NCI-H345 treated with DMSO at 0.1 percent for 48 hours (cell line): Measurements from ENCODE around the gene GMDS.

ENCODE experiments used
- DNase-seq: peaks from one replicate; lab custom pipeline; 2025; ENCODE audit not compliant: unreplicated experiment; lab: John Stamatoyannopoulos, UW

GMDS gene

DNA sequence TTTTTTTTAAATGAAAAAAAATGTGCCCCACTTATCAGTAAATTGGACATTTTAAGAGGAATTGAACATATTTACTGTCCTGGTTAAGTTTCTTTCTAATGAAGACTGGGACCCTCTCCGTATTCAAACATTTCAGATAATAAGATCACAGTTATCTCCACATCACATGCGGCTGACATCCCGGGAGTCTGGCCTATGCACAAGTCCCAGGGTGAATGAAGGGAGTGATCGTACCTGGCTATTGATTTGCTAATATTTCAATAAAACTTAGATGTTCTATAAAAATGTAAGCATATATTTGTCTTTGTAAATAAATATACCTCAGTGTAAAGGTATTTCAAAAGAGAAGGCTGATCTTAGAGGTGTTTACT, 577.6 kb downstream of the GMDS start:
- DNase-seq: no peak

DNA sequence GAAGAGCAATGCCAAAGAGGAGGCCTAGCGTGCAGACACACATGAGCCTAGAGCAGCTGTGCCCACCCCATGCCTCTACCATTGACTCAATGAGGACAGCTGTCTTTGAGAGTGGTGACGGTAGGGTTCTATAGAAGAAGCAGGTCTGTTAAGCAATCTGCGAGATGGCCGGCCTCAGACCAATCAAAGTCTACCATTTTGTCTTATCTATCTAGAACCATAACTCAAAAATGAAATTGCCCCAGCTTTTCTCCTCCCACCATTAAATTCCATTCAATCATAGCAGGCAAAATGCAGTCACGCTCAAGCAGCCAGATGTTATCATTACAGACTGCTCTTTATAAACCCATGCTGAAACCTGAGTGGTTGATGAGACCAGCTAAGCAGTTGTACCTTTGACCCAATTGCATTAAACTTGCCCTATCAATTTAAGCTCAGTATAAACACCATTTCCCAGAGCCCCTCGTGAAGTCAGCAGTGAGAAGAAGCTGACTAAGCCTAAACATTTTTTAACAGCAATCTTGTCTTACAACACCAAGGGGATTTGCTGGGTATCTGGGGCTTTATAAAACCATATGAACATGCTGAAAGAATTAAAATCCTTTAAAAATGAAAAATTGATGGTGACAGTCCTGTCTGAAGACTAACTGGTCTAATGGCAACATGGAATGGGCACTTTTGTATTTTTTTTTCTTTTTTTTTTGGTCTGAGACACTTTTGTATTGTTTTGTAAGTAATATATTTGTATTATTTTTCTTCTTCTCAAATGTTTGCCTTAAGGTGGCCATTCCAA, 578.2 kb downstream of the GMDS start:
- DNase-seq: no peak

DNA sequence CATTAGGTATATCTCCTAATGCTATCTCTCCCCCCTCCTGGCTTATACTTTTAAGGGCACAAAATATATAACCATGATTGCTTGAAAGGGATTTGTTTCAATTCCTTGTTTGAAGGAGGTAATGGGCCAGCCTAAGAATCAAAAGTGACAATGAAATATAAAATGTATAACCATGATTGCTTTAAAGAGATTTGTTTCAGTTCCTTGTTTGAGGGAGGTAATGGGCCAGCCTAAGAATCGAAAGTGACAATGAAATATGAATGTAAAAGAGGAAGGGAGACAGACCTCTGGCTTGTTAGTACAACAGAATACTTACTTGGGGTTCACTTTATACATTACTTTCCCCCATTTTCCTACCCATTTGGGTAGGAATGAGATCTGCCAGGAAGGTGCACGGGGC, 580.2 kb downstream of the GMDS start:
- DNase-seq: no peak

DNA sequence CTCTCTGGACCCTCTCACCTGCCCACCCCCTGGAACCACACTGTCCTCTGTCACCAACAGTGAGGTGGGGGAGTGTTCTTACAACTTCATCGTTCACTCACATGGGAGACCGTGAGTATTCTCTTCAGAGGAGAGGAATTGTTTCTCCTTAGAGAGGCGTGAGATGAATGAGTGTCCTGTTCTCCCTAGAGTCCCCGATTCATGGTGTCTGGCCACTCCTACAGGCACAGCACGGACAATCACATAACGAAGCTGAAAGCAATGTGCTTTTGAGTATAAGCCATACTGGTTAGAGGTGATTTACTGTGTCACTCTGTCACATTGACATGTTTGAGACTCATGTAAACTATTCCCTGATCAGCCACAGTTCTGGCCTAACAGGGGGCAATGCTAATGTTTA, 581.1 kb downstream of the GMDS start:
- no peak for DNase-seq

DNA sequence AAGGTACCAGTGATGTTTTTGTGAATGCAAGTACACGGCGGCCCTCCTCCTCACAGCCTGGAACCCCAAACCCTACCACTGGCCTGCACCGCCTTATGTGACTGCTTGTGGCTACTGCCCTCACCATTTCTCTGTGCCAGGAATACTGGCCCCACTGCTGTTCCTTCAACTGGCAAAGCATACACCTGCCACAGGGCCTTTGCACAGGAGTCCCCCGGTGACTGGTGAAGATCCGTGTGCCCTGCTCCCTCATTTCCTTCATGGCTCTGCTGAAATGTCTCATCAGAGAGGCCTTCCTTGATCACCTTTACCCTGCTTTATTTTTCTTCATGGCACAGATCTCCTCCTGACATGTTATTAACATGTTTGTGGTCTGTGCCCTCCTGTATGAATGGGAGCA, 581.9 kb downstream of the GMDS start:
- no peak for DNase-seq

DNA sequence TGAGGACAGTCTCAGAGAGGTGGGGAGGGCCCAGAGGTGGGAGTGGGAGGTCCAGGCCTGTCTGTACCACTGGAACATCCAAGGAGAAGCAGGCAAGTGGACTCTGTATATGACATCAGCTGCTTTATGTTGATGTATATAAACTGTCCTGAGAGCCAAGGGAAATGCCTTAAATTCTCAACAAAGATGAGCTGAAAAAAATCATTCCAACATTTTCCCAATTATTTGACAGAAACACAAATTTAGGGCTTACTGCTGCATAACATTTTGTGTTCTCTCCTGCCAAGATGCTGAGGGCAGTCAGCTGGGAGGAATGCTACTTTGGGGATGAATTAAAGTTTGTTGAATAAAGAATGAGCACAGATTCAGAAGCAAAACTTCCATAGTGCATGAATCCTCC, 582.9 kb downstream of the GMDS start:
- no peak for DNase-seq

DNA sequence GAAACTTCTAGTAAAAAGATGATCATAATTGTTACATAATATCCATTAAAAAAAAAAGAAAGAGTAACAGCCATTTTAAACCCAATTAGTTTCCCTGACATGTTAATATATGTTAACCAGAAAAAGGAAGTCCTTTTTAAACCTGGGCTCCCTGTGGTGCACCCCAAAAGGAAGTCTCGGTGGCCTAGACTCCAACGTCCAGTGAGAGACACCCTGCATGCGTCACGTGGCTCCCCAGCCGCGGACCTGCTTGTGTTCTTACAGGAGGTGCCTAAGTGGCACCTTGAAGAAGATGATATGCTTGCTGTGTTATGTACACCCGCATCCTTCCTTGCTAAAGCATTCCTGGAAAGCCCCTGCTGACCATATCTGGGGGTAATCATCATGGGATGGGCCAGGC, 585.6 kb downstream of the GMDS start:
- no peak for DNase-seq

DNA sequence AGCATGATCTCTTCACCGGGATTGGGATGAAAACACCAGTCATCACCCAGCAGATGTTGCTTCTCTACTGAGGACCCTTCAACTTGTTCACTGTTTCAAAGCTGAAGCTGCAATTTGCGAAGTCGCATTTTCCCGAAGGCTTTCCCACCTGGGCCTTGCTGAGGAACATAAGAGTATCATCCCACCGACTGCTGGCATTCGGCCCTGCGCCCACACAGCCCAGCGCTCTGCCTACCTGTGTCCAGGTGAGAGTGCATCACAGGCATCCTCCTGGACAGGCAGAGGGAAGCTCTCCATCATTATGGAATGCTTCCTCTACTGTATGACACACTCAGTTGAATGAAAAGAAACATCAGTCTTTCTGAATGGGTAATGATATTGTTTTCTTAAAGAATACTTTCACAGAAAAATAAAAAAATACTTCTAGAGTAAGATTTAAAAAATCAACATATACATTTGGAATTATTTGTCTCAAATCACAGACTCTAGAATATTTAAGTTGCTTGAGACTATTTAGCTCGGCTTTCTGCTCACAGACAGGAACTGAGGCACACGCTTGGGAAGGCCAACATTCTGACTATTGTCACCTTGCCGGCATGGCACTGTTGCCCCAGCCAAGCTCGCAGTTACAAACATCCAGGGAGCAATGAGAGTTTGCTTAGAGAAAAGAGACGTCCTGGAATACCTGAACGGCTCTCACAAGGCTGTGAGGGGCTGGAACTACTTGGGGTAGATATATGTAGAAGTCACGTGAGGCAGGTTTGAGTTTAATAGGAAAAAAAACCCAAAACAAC, 587.0 kb downstream of the GMDS start:
- DNase-seq: no peak

DNA sequence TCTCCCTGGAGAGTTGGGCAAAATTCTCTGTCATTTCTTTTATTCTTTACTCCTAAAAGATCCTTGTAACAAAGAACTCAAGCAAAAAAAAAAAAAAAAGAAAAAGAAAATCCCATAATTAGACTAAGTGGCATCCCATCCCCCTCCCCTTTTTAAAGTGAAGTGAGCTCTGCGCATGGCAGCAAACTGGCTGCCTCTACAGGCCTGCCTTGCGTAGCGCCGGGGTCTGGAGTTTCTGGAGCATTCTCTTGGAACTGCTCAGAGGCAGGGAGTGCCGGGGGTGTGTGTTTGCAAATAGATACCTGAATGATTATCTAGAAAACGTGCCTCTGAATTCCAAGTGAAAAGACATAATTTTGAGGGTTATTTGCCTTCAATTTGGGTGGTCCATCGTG, 587.6 kb downstream of the GMDS start:
- no peak for DNase-seq

DNA sequence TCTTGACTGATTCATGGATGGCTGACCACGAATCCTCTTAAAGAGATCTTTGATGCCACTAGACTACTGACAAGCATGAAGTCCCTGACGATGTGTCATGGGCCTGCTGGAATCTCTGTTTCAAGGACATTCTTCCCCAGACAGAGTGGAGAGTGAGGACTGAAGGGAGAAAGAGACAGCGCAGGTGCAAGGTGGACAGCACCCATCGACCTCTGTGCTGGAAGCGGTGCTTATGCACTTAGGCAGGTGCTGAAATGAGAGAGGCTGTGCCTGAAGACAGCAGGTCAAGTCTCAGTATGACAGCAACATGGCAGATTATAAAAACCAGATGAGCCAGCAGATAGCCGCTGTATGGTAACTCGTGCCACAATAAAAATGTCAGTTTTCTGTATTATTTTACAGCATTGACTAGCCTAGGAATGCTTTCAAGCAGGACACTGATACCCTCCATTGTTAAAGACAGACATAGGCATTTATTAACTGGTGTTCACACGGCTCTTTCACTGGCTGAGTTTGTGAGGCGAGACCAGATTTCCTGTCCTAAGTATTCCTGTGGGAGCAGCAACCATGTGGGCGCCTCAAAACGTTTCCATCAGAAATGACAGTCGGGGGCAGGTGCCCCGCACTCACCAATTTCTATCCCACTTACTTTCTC, 588.2 kb downstream of the GMDS start:
- no peak for DNase-seq

DNA sequence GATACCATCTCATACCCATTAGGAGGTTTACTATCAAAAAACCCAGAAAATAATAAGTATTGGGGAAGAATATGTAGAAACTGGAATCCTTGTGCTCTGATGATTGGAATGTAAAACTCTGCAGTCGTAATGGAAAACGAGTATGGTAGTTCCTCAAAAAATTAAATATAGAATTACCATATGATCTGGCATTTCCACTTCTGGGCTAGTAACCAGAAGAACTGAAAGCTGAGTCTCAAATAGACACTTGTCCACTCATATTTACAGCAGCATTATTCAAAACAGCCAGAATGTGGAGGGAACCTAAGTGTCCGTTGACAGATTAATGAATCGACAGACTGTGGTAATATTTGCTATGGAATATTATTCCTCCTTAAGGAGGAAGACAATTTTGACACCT, 591.4 kb downstream of the GMDS start:
- DNase-seq: no peak

DNA sequence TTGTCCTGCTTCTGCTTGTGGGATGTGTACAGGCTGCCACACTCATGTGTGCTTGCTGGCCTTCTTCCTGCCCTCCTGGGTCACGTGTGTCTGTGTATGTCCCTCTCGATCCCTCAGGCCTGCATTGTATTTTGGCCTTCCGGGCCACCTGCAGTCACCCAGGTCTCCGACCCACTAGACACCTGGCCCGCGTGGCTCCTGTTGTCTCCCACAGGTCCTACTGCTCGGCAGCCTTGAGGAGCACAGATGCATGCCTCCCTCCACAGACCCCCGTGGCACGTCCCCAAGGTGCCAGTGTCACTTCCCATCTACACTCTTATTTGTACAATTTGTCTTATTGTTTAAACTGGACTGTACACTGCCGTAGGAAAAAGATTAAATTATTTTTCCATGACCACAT, 592.6 kb downstream of the GMDS start:
- DNase-seq: no peak

DNA sequence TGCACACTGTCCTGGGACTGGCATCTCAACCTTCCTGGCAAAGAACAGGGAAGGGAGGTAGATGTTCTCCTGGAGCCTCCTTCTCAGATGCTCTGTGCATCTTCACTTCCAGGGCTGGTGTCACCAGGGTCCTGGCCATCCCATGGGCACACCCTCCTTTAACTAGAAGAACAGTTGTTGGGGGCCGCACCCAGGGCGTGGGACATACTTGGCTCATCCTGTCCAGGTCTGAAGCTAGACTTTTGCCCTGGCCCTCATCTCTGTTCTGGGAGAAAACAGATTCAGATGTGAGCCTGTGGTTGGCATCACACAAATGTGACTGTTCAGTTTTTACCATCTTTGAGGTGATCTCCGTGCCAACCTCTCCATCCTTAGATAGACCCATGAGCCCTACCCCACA, 594.0 kb downstream of the GMDS start:
- DNase-seq: no peak

DNA sequence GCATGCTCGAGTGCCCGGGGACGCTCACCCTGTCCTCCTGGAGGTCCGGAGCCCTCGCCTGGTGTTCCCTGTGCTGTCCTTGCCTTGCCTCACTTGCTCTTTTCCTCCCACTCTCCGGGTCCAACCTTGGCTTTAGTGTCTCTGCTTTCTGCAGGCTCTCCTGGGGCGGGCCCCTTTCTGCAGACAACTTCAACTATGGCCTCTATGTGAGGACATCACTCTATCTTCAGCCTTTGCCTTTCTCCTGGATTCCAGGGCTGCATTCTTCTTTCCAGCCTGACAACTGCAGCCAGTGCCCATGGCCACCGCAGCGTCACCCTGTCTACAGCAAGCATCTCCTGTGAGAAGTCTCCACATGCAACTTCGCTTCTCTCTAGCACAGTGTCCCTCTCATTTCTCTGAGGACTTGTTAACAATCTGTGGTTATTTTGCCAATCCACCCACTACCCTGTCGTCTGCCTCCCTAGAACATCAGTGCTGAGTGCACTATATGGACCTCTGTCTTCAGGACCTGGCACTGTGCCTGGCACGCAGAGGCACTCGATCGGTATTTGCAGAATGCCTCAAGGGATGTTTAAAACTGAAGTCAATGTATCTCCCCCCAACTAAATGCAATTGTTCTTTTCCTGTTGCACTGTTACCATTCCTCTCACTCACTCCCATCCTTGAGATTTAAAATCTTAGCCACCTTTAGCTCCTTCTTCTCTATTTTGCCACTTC, 599.8 kb downstream of the GMDS start:
- no peak for DNase-seq

DNA sequence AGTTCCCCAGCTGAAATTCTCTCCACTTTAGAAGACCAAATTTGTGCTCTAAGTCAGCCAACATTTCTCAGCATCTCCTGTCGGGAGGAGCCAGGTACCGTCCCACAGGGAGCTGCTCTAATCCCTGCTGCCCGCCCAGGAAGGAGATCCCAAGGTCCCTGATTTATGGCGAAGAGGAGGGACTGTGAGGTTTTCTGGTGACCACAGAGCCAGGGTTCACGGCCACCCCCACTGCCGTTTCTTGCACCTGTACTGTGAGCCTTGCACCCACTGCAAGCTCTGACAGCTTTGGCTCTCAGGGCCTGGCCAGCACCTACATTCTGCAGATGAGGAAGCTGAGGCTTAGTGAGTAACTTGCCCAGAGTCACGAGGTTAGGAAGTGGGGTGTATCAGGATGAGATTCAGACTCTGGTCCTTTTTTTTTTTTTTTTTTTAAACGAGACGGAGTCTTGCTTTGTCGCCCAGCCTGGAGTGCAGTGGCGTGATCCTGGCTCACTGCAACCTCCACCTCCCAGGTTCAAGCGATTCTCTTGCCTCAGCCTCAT, 600.8 kb downstream of the GMDS start:
- no peak for DNase-seq

DNA sequence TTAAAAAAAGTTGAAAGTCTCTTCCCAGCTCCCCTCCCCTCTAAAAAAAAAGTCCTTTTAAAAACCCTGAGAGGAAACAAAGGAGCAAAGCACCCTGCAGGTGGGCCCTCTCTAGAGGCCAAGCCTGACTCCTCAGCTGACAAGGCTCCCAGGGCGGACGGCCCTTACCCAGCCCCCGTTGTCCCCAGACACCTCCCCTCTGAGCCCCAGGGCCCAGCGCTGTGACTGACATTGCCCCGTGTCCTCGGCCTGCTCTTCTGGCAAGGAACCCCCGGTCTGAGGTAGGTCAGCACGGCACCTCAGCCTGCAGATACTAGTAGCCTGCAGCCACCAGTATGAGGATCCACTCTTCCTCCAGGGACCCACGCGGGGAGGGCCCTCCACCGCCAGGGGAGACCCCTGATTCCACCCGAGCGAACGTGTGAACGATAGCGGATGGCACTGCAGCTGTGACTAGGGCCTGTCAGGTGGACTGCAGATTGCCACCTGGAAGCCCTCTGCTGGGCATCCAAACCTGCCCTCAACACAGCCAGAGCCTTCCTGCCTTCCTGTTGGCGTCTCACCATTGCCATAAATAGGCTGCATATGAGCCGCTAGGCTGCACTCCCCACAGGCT, 601.5 kb downstream of the GMDS start:
- no peak for DNase-seq

DNA sequence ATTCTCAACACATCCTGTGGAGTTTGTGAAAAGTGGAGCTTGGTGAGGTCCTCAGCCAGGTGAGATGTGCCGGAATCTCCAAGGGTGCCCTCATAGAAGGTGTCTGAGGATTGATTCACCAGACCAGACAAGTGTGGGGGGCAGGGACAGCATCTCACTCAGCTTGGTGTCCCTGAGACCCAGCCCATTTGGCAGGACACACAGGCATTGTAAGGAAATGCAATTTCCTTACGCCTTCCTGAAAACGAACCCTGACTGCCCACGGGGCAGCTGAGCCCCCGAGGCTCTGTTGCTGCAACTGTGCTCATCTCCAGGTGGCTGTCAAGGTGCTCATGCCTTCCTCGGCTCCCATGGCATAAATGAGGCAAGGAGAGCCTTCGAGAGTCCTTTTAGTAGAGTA, 602.3 kb downstream of the GMDS start:
- DNase-seq: no peak

DNA sequence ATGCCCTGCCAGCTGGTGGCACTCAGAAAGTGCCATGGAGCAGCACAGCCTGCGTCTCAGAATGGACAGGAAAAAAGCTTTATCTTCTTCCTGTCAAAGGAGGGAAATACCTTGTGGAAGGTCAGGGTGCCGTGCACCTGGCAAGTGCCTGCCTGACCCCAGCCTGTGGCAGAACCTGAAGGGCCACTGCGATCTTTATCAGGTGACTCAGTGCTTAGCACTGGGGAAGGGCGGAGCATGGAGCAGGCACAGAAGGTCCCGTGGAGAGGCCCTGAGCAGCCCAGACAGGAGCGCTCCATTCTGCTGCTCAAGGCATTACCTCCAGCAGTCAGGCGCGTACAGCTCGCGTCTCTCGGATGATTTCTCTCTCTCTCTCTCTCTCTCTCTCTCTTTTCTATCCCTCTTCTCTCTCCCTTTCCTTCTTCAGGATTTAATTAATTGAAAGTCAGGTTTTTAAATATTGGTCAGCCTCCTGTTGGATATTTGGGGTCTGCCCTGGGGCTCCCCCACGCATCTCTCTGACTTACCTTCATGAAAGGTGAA, 604.0 kb downstream of the GMDS start:
- no peak for DNase-seq

DNA sequence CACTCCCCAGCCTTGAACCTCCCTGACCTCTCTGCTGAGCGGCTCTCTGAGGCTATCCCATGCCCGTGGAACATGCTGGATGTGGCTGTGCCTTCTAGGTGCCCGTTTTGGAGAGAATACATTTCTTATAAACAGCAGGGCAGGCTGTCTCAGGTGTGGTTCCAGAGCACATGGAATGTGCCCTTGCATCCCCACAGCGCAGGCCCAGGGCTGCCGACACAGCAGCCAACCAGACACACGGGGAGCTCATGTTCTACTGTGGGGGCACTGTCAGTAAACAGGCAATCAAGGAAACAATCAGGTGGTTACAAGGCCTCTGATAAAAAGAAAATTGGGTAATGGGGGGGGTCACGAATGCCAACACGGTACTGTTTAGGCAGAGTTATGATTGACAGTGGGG, 604.9 kb downstream of the GMDS start:
- no peak for DNase-seq

DNA sequence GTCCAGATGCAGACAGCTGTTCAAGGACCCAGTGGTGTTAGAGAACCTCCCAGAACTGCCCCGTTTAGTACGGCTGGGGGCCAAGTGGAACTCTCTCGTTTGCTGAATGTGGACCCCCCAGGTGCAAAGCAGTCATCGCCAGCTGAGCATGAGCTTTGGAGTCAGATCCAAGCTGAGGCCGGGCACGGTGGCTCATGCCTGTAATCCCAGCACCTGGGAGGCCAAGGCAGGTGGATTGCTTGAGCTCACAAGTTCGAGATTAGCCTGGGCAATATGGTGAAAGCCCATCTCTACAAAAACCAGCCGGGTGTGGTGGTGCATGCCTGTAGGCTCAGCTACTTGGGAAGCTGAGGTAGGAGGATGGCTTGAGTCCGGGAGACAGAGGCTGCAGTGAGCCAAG, 606.0 kb downstream of the GMDS start:
- DNase-seq: no peak
